Umbilical cord (tissue), 2 donors: ENCODE results near the gene TTC21A. TPM values are rescaled to one million over a fixed set of nuclear protein-coding genes. Genes with fewer than 3 reads are reported as not detected.

Source experiments
- DNase-seq: peaks from one replicate; pipeline ENCODE4 v3.0.0-alpha.2; 2015; ENCODE audit warnings: low spot score
- total RNA-seq: library from RNA; depleted of rRNA; stranded (reverse); fragments of >200 nt; gene quantifications from one replicate; pipeline ENCODE4 v1.2.3, GENCODE V29; 2014; ENCODE audit warnings: low replicate concordance; ENCODE audit not compliant: insufficient read depth

Gene TTC21A
- total RNA-seq, 1 donor from 2014 or later, result 6.0 TPM

DNA sequence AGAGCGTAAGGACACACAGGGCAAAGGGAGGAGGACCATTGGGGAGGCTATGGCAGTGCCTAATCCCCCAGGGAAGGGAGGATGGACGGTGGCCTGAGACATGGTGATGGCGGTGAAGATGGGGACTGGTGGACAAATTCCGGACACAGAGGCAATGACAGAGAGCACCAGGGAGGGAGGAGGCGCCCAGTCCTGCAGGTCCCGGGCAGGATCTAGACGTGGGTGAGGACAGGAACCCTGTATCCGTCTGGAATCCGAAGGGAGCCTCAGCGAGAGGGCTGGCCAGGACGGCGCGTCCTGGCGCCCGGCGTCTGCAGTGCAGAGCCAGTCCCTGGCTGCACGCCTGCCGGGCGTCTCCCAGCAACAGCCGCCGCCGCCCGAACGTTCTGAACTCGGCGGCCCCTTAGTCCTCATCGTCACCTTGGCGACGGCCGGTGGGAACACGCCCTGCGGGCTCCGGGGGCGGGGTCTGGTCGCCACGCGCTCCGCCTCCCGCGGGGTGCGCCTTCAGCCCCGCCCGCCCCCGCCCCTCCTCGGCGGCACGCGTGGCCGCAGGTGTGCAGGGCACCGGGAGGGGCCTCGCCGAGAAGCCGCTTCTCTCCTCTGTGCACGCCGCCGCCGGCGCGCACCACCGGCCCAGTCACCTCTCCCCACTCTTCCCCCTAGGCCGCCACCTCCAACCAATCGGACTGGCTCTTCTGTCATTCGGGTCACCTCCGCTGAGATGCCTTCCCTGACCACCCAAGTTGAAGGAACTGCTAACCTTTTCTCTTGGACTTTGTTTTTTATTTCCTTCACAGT is 73.3 kb downstream of the TTC21A start:
- peak; percentile 95 for DNase-seq

DNA sequence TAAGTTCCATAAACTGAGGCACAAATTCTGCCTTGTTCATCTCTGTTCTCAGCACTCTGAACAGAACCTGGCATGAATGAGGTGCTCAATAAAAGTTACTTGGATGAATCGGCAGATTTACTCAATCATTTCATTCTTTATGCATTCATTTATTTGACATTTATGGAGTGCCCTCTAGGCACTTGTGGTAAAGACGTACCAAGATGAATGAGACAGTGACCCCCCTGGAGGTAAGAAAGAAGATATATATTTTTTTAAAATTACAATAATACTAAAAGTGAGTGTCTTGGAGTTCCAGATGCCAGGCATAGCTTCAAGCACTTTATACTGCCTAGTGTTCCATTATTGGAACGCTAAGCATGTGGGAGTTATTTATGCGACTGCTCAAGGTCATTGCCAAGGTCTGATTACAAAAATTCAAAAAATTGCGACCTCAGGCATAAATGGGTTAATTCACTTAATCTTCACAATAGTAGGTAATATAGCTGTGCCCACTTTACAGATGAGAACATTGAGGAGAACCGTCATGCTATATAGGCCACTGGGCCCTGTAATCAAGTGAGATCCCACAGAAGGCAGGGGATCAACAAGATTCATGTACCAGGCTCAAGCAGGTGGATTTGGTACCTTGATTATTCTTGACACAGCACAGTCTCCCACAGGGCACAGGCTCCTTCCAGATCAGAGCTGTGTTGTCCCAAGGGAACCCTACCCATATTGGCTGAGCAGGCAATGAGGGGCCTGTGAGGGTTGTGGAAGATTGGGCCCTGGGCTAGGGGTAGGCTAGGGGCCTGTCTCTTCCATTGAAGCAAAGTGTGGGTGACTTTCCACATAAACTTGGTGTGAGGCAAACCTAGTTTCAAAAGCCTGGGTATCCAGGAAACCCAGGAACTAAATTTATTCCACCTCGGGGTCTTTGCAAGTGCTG is 74.2 kb downstream of the TTC21A start:
- no peak for DNase-seq

DNA sequence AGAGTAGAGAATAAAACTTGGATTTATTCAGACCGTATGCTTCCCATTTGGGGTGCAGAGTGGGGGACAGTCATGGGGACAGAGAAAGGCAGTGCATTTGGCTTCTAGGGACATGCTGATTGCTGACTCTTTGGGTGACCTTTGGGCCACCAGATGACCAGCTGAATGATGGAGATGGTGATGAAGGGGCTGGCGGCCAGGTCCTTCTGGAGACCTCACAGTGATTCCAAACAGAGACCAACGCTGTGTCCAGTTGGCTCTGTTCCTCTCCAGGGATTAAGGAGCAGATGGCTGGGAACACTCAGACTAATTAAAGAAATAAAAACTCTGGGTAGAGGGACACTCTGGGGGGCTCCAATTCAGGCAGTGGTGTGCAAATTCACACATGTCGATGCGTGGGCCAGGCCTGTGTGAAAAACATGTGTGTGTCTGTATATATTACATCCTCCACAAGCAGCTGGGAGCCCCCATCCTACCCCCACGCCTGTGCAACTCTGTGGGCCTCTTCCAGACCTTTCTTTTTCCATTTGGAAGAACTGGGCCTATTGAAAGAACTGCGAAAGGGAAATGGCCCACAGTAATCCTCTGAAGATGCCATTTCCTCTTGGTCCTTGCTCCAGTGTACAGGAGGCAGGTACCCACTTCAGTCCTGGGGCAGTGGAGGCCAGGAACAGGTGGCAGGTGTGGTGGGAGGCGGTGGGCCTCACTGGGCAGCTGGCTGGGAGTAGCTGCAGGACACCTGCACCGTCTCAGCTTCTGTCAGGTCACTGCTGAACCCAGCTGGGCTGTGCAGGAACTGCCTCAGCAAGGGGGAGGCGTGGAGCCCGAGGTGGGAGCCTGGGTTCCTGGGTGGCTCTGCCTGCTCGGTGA is 76.0 kb downstream of the TTC21A start:
- no peak for DNase-seq

DNA sequence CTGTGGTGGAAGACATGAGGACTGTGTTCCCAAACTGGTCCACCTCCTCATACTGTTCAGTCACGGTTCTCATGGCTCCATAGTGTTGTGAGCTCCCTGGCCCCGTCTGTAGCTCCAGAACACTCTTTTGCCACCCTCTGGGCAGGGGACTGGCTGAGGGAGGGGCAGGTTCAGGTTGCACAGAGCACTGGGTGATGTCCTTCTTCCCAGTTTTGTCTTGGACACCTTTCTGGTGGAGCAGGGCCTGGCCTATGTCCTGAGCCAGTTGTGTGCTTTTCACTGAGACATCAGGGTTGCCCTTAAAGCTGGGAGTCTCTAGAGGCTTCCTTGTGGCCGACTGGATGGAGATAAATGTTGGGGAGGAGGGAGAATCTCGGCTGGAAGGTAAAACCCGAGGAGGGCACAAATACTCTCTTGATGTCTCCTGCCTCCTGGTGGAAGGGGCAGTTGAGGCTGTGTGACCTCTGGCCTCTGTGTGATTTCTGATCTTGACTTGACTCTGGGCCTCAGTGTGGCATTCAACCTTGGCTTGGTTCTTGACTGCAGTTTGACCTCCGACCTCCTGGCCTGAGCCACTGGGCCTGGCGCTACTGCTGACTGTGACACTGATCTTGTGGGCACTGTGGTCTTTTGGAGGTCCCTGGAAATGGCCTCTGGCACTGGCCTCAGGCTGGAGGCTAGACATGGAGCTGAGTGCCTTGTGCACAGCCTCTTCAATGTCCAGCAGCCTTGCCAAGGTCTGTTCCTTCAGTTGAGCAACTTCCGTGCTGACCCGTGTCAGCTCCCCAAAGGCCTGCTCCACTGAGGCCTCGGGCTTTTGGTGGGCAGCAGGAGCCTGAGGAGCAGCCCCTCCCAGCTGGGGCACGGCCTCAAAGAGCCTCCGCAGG is 76.8 kb downstream of the TTC21A start:
- no peak for DNase-seq

DNA sequence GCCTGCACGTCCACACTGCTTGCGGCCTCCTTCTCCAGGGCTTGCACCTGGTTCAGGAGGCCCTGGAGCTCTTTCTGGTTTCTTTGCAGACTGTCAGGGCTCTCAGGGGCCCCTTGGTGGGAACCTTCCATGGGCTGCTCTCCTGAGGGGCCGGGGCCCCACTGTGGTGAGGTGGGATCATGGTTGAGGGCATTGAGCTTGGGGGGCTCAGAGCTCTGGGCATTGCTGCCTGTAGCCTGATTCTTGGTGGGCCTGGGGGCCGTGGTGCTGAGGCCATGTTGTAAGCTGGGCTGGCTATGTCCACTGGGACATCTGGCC is 77.4 kb downstream of the TTC21A start:
- DNase-seq, result no peak

DNA sequence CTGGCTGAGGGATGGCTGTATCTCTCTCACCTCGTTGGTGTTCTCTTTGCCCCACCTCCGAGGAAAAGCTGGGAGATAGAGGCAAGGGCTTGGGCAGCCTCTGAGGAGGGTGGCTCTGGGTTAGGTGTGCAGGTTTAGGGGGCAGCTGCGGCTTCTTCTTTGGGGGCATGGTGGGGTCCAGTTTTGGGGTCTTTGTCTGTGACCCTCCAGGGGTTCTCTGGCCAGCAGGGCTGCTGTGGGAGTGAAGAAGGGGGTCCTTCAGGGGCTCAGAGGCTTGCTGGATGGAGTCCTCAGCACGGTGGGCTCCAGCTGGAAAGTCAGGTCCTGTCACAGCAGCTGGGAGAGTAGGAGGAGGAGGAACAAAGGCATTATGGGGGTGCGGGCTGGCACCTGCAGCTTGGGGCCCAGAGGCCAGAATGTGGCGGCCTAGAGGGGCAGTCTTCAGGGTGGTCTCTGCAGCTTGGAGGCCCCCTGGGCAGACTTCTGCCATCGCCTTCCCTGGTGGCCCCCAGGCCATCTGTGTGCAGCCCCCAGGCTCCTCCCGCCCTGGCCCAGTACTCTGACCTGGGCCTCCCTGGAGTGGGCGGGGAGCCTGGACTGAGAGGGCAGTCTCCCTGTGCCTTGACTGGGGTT is 78.0 kb downstream of the TTC21A start:
- DNase-seq, result no peak

DNA sequence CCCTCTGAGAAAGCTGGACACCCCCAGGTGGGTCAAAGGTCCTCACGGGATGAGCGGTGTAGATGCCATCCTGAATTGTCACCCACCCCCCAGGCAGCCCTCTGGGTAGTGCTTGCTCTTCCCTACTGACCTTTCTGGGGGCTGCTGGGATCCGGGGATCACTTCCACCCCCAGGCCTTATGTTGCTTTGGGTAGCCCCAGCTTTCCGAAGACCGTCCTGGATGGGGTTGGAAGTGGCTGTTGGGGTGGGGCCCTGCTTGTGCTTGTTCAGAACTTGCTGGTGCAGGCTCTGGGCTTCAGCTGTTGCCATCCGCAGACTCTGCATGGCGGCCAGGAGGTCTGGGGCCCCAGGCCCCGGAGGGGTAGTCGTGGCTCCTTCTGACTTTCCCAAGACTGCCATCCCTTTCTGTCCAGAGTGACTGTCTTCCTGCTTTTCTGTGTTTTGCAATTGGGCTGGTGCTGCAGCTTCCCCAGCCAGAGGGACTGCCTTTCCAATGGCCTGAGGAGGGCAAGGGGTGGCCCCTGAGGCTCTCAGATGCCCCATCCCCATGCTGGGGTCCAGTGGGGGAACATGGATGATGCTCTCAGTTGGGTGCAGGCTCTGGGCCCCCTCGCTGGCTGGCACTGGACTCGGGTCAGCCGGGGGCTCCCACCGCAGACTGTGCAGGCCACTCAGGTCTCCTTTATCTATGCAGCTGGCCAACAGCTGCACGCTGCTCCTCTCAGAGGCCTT is 78.6 kb downstream of the TTC21A start:
- no peak for DNase-seq

DNA sequence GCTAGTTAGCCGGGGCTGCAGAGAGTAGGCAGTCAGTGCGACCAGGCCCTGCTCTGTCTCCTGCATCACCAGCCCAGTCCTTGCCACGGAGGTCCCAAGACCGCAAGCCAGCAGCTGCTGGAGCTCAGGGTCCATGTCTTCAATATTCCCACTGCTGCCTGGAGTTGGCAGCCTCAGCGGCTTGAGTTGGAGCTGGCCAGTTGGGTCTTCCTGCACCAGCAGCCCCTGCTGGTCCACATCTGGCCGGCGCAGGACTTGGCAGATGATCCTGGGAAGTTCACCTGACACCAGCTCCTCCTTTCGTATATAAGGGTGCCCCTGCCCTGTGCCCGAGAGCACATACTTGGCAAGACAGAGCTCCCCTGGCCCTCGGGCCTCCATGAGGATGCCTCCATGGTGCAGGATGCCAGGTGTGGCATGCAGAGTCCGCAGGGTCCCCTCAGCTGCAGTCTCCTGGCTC is 79.2 kb downstream of the TTC21A start:
- DNase-seq, result no peak

DNA sequence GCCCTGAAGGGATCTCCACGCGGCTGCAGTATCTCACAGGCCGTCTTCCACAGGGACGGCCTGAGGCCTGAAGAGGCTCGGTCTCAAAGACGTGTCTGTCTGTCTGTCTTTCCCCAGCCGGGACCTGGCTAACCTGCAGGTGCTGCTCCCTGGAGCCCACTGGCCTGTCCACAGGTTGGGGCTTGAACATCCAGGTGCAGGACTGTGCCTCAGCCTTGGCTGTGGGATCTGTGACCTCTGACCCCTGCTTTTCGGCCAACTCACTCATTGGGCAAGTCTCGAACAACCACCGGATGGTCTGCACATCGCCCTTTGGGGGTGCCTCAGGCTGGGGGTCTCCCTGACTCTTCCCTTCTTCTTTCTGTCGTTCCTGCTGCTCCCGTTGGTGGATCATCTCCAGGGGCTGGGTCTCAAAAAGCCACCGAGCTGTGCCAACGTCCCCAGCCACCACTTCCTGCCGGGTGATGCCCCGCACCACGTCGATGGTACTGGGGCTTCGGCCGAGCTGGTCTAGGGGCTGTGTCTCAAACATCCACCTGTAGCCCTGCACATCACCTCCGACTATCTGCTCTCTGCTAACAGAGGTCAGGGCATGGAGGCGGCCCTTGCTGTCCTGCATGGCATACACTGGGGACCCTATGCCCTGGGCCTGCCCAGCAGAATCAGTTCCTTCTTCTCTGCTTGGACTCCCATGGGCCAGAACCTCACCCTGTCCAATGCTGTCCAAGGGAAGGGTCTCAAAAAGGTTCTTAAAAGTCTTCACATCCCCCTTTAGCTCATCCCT is 80.1 kb downstream of the TTC21A start:
- DNase-seq, result no peak

Other genes with a start within 250 kb of the TTC21A start
- gene SCN11A, start 55.7 kb upstream of the TTC21A start, total RNA-seq, result 2.2 TPM
- 59.9 TPM for gene WDR48, start 55.7 kb upstream of the TTC21A start, total RNA-seq
- 36.4 TPM for gene GORASP1, start 53 bp upstream of the TTC21A start, total RNA-seq
- gene CSRNP1, start 45.9 kb downstream of the TTC21A start, total RNA-seq, result 53.0 TPM
- gene XIRP1, start 84.9 kb downstream of the TTC21A start, total RNA-seq, result 0.72 TPM
- gene CX3CR1, start 172.4 kb downstream of the TTC21A start, total RNA-seq, result 6.5 TPM
- gene CCR8, start 222.0 kb downstream of the TTC21A start, total RNA-seq, result 18.3 TPM